ENCODE results near the gene NOC2L.

NOC2L gene

GRCh38 chr1:958823-959730, at the start of gene NOC2L:
Gene NOC2L, minus strand, starts transcription at chr1:959256. Its CDS starts 16 bp downstream, at chr1:959240.
- H3K27ac ChIP-seq: peak within 1 kb of the TSS; percentile 10 to 92 (median 80)
- H3K4me3 ChIP-seq: peak within 1 kb of the TSS; percentile 80 to 99 (median 91)

- H3K27ac ChIP-seq: no peak overlapping the region
- H3K4me3 ChIP-seq: no peak overlapping the region
These were observed 47.5 kb upstream of the NOC2L start for GRCh38 chr1:1006305-1007159.

DNA sequence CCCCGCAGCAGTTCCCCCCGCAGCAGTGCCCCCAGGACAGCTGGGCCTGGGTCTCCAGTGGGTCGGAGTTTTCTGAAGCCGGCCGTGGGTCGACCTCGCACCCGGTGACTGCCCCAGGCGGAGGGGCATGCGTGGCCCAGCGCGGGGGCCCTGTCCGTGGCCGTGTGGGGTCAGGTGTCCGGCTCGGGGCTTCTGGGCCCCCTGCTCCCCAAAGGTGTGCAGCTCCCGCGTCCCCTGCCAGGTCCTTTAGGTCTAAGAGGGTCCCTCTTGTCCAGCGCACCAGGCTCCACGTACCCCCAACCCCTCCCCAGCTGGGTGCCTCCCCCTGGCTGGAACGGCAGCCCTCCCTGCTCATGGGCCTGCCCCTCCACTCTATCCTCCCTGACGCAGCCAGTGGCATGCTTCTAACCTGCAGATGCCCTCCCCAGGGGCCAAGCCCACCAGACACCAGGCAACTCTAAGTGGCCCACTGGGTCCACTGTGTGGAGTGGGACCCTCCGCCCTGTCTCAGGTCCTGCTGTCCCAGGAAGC, 46.8 kb upstream of the NOC2L start:
- no peak overlapping the region for H3K4me3 ChIP-seq
- no peak overlapping the region for H3K27ac ChIP-seq

DNA sequence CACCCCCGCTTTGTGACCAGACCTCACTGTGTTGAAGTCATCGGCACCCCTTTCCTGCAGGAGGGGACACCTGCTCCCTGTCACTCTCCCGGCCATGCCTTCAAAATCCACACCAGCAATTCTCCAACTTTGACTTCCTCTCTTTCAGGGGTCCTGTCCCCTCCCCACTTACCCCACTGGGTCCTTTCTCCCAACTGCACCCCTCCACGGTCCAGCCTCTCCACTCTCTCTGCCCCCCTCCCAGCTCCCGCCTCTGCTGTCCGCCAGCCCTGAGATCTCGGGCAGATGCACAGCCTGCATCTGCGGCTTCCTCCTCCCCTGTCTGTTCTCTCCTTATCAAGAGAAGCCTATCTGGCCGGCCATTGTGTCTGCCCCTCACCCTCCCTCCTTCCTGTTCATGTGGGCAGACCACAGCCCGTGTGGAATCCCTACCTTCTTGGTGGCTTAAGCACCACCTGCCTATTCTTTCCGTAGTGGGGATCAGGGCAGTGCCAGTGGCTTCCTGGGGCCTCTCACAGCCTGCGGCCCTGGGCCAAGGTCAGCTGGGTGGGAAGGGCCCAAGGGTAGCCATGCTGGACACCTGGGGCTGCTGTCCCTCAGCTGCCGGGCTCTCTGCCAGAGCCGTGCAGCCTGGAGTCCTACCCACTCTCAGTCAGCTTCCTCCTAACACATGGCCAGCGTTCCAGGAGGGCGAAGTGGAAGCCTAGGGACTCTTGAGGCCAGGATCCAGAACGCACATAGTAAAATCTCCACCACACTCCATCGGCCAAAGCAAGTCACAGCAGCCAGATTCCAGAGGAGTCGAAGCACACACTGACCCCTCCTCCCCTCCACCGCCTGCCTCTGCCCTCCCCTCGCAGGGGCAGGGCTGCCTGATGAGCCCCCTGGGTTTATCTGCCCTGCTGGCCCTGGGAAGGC, 46.0 kb upstream of the NOC2L start:
- H3K27ac ChIP-seq: no peak overlapping the region
- H3K4me3 ChIP-seq: no peak overlapping the region

DNA sequence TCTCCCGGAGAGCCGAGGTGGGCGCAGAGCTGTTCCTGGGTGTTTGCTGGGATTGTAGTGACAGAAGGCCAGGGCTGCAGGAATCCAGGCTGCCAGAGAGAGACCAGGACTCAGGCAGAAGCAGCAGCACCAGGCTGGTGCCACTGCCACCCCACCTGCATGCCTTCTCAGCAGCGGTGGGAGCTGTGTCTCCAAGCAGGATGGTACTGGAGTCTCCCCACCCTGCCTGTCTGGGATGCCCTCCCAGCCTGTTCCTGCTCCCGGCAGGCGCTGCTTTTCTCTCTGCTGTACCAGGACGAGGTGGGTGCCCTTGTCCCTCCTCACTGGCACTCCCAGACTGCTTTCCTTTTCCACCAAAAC, 45.3 kb upstream of the NOC2L start:
- H3K27ac ChIP-seq: no peak overlapping the region
- no peak overlapping the region for H3K4me3 ChIP-seq

GRCh38 chr1:1003618-1004419, 44.8 kb upstream of the NOC2L start:
- Histone ChIP-seq H3K27ac (no peak overlapping the region), H3K4me3 (no peak overlapping the region)

DNA sequence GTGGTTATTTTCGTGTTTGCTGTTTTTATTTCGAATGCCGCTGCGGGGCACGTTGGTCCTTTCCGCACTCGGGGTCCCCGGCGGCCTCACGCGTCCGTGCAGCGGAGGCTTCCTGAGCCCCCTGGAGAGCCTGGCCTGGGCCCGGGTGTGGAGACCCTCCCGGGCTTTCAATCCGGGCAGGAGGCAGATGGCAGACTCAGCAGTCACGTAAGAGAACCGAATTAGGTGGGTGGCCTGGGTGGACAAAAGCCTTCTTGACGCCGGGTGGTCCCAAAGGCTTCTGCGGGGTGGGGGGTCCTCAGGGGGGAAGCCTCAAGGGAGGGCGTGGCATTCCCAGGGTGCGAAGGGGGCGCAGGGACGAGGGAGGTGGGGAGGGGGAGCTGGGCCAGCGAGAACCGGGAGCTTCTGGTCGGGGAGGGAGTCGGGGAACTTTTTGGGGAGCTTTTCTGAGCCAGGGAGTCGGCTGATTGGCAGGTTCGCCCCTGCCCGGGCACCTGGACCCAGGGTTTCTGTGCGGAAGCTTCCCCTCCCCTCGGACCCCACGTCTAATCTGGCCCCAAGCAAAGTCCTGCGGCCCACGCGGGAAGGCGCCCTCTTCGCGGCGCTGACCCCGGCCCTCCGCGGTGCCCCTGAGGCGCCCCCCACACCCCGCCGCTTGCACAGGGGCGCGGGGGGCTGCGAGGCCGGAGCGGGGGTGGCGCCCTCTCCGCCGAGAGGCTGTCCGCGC, 42.2 kb upstream of the NOC2L start:
- peak overlapping the region; percentile 7 to 98 (median 87) for H3K27ac ChIP-seq

DNA sequence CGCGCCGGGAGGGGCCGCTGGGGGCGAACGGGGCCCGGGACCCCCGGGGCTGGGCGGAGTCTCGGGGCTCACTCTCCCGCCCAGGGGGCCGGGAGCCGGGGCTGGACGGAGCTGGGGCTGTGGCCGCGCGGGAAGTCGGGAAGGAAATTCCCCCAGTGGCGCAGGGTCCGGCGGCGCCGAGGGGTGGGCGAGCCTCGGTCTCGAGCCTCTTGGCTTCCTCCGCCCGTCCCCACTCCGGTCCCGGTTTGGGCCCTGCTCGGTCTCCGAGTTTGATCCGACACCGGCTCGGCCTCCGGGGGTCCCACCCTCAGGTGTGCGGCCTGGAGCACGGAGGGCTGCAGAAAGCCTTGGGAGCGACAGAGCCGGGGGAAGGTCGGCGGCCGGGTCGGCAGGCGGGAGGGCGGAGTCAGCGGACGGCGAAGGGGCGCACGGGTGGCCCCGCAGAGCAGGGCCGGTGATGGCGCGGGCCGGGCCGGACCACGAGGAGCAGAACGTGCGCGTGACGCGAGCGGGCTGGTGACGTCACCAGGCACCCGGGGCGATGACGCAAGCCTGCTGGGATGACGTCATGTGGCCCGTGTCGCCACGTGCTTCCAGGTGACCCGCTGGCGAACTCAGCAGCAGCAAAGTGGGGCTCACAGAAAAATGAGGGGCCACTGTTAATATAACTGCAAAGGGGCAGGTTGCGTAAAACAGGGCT, 41.5 kb upstream of the NOC2L start:
- peak overlapping the region; percentile 74 to 98 (median 88) for H3K27ac ChIP-seq

More for the DNA sequence above, 42.2 kb upstream of the NOC2L start:
- peak overlapping the region; percentile 33 to 51 (median 50) for H3K4me3 ChIP-seq

GRCh38 chr1:999725-1000356, 40.8 kb upstream of the NOC2L start, which contains the start of gene HES4:
Gene HES4, minus strand, starts transcription at chr1:1000097. Its CDS starts 124 bp downstream, at chr1:999973.
- Histone ChIP-seq H3K4me3 (peak within 1 kb of the TSS; percentile 33 to 51 (median 50)), H3K27ac (peak within 1 kb of the TSS; percentile 74 to 98 (median 88))

More for the DNA sequence above, 41.5 kb upstream of the NOC2L start:
- H3K4me3 ChIP-seq: peak overlapping the region; percentile 33 to 51 (median 50)

GRCh38 chr1:998995-999724, 40.1 kb upstream of the NOC2L start:
- Histone ChIP-seq H3K4me3 (peak overlapping the region; percentile 33 to 51 (median 50)), H3K27ac (peak overlapping the region in 19 of 21 experiments; percentile 14 to 98 (median 82))

DNA sequence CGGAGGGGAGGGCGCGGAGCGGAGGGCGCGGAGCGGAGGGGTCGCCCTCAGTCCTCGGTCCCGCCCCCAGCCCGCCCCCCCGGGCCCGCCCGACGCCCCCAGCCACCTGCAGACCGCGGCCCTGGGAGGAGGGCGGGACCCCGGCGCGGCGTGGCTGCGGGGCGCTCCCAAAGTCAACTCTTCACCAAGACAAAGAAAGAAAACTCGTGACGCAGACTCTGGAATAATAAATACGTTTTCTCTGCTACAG, 39.6 kb upstream of the NOC2L start:
- peak overlapping the region; percentile 33 to 51 (median 50) for H3K4me3 ChIP-seq
- H3K27ac ChIP-seq: peak overlapping the region in 10 of 21 experiments; percentile 74 to 98 (median 88)

GRCh38 chr1:997993-998744, 39.1 kb upstream of the NOC2L start:
- peak overlapping the region in 4 of 21 experiments; percentile 74 to 91 (median 80) for H3K27ac ChIP-seq
- peak overlapping the region; percentile 33 to 51 (median 50) for H3K4me3 ChIP-seq

DNA sequence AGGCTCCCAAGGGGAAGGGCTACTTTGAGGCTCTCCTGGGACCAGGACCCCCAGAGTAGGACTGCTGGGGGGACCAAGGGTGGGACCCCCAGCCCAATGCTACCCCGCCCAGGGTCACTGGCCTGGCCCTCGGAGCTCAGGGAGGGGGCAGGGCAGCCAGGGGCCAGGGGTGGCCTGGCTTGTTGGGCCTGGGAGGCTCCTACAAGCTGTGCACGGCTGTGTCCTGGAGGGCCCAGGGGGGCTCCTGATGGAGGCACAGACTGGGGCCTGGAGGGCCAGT, 38.6 kb upstream of the NOC2L start:
- H3K4me3 ChIP-seq: peak overlapping the region in 1 of 7 experiments; percentile 49
- H3K27ac ChIP-seq: no peak overlapping the region

GRCh38 chr1:996851-997712, 38.0 kb upstream of the NOC2L start:
- H3K4me3 ChIP-seq: no peak overlapping the region
- no peak overlapping the region for H3K27ac ChIP-seq

Data from skin epidermis (tissue), 12 donors.